ENCODE data around the gene TPM2.
A peak's percentile ranks its signal among the peaks of the same experiment; 100 is the strongest.

Gene TPM2

DNA sequence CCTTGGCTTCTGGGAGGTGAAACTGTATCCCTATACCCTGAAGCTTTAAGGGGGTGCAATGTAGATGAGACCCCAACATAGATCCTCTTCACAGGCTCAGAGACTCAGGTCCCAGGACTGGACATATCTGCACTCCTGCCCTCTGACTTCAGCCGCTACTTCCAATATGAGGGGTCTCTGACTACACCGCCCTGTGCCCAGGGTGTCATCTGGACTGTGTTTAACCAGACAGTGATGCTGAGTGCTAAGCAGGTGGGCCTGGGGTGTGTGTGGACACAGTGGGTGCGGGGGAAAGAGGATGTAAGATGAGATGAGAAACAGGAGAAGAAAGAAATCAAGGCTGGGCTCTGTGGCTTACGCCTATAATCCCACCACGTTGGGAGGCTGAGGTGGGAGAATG, 10.6 kb downstream of the TPM2 start:
- no peak for DNase-seq

DNA sequence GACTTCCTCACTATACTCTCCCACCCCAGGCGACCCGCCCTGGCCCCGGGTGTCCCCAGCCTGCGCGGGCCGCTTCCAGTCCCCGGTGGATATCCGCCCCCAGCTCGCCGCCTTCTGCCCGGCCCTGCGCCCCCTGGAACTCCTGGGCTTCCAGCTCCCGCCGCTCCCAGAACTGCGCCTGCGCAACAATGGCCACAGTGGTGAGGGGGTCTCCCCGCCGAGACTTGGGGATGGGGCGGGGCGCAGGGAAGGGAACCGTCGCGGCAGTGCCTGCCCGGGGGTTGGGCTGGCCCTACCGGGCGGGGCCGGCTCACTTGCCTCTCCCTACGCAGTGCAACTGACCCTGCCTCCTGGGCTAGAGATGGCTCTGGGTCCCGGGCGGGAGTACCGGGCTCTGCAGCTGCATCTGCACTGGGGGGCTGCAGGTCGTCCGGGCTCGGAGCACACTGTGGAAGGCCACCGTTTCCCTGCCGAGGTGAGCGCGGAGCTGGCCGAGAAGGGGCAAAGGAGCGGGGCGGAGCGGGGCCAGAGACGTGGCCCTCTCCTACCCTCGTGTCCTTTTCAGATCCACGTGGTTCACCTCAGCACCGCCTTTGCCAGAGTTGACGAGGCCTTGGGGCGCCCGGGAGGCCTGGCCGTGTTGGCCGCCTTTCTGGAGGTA, 13.9 kb downstream of the TPM2 start:
- DNase-seq = peak in 16 of 56 donors; percentile 10 to 46 (median 22)

DNA sequence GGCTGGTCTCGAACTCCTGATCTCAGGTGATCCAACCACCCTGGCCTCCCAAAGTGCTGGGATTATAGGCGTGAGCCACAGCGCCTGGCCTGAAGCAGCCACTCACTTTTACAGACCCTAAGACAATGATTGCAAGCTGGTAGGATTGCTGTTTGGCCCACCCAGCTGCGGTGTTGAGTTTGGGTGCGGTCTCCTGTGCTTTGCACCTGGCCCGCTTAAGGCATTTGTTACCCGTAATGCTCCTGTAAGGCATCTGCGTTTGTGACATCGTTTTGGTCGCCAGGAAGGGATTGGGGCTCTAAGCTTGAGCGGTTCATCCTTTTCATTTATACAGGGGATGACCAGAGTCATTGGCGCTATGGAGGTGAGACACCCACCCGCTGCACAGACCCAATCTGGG, 14.5 kb downstream of the TPM2 start:
- DNase-seq = no peak

DNA sequence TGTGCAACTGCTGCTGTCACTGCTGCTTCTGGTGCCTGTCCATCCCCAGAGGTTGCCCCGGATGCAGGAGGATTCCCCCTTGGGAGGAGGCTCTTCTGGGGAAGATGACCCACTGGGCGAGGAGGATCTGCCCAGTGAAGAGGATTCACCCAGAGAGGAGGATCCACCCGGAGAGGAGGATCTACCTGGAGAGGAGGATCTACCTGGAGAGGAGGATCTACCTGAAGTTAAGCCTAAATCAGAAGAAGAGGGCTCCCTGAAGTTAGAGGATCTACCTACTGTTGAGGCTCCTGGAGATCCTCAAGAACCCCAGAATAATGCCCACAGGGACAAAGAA, 15.7 kb downstream of the TPM2 start:
- no peak for DNase-seq

DNA sequence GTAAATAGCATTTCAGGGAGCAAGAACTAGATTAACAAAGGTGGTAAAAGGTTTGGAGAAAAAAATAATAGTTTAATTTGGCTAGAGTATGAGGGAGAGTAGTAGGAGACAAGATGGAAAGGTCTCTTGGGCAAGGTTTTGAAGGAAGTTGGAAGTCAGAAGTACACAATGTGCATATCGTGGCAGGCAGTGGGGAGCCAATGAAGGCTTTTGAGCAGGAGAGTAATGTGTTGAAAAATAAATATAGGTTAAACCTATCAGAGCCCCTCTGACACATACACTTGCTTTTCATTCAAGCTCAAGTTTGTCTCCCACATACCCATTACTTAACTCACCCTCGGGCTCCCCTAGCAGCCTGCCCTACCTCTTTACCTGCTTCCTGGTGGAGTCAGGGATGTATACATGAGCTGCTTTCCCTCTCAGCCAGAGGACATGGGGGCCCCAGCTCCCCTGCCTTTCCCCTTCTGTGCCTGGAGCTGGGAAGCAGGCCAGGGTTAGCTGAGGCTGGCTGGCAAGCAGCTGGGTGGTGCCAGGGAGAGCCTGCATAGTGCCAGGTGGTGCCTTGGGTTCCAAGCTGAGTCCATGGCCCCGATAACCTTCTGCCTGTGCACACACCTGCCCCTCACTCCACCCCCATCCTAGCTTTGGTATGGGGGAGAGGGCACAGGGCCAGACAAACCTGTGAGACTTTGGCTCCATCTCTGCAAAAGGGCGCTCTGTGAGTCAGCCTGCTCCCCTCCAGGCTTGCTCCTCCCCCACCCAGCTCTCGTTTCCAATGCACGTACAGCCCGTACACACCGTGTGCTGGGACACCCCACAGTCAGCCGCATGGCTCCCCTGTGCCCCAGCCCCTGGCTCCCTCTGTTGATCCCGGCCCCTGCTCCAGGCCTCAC, 16.3 kb downstream of the TPM2 start, which contains the start of gene CA9:
Gene CA9 (plus strand): TSS at position 797 of the 893 bp plus-strand sequence. CDS start 32 bp downstream, at position 829.
- peak in 14 of 56 donors; percentile 5 to 48 (median 25) for DNase-seq

DNA sequence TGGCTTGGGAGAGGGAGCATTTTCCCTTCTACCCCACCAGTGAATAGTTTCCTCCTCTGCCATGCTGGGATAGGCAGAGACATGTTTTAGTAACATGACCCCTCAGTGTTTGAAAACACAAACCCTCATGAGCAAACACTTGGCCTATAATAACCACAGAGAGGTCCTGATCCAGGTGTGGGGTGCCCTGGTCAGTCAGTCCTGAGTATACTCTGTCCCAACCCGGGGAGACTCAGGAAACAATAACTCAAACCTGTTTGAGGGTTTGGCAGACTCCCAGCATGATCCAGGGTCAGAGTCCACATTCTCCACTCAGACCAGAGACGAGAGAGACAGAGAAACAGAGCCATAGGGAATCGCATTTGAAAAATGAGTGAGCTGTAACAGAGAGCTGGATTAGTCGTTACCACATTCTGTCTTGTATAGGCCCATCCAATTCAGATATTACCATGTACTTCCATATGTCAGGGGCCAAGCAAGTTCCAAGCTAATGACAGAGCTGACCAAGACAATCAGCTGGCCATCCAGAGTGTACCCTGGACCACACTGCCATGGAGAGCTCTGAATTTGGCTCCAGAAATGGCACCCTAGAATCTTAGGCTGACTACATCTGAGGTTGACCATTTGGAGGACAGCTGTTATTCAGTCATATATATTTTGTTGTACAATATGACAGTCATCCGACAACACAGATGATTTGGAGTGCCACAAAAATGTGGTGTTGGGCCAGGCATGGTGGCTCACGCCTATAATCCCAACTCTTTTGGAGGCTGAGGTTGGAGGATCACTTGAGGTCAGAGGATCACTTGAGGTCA, 20.2 kb downstream of the TPM2 start:
- no peak for DNase-seq

DNA sequence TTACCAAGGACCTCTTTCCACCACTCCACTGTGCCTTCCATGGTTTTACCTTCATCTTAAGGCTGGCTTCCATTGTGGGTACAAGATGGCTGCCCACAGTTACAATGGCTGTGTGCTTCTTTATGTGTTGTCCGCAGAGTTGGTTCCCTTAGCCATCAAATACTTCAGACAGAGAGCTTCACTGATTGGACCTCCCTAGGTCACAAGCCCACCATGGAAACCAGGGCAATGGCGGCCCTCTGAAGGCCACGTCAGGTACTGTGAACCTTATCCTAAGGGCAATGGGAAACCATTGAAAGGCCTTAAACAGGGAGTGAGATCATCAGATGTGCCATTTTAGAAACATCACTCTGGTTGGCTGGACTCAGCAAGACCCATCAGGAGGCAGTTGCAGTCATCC, 21.8 kb downstream of the TPM2 start:
- DNase-seq = no peak

DNA sequence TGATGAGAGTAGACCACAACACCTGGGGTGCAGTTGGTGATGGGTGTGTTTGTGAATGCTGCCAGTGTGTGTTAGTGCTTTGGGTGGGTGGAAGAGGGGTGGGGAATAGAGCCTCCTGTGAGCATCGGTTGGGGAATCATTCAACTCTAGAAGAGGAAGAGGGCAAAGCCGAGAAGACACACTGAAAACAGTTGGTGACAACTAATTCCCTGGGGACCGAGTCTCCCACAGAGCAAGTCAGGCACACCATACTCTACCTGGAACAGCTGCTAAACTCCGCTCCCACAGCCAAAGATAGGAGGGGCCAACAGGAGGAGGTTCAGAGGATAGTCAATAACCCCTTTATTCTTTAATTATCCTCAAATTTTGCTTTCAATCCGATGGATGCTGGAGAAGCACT, 23.2 kb downstream of the TPM2 start:
- no peak for DNase-seq

DNA sequence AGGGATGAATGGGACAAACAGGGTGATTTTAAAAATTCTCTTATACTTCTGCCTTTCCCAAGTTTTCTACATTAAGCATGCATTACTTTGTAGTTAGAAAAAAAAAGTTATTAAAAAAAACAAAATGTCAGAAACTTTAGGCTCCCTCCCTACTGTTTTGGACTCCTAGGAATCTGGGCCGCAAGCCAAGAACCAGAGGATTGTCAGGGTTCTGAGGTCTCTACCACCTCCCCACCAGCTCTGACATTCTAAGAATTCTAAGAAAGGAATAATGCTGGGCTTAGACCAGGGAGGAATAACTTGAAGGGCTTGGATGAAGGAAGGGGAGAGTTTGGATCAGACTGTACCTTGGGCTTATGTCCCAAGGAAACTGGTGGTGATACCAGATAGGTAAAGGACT, 23.7 kb downstream of the TPM2 start:
- no peak for DNase-seq

DNA sequence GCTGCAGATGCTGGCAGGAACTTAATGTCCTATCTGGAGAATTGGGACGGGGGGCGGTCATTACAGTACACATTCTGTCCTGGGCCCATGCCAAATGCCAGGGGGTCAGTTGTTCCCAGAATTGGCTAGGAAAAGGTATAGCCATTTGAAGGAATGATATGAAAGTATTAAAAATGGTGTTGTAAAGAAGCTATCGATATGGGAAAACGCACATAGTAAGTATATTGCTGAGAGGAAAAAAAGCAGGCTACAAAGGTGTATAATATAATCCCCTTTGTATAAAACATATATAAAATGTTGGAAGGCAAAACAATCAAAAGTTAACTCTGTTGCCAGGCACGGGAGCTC, 24.3 kb downstream of the TPM2 start:
- no peak for DNase-seq

DNA sequence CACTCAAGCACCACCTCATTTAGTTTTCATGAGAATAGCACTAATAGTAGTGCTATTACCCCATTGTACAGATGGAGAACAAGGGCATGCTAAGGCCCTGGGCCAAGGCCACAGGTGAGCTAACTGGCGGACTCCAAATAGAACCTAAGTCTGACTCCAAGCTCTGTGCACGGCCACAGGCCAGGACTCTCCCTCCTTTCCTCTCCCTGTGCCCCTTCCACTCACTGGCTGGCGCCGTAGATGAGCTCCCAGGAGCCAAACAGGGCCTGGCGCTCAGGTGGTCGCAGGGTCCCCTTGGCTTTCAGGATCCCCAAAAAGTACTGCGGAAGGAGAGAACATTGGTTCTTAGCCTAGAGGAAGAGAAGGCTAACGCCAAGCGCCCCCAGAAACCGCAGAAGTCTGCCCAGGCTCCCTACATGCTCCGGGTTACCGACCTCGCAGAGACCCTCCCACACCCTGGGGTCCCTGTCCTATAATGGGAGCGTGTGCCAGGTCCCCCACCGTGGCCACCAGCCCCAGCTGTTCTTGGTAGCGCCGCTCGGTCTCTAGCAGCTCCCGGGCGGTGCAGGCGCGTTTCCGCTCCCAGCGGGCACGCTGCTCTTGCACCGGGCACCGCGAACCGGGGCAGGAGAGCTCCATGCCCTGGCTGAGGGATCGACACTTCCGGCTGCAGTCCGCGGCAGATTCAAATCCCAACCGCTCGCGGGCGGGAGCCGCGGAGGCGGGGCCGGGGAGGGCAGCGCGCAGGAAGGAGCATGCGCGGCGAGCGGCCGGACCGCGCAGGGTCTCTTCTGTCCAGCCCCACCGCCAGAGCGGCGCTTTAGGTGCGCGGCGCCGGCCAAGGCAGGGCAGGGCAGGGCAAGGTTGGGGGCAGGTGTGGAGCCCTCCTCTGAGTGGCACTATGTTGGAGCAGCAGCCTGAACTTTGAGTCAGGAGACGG, 24.9 kb downstream of the TPM2 start, which contains the start of gene ARHGEF39:
Gene ARHGEF39 (minus strand): TSS at position 665 of the 940 bp plus-strand sequence. CDS start 26 bp downstream, at position 639.
- peak in 46 of 56 donors; percentile 12 to 79 (median 47) for DNase-seq

DNA sequence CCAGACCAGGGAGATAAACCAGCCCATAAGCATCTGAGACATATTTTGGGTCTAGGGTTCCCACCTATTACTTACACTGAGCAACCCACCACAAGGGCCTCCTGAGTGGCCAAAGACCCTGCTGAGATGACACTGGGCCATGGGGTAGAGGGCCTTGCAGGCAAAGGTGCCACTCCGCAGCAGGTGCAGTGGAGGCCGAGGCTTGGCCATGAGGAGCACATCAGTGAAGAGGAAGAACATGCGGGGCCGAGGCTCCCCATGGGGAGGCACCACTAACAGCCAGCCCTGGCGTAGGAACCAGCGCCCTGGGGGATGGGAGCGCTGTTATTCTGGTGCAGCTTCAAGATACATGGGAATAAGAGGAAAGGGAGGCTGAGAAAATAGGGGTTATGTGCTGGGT, 27.3 kb downstream of the TPM2 start:
- DNase-seq = no peak

DNA sequence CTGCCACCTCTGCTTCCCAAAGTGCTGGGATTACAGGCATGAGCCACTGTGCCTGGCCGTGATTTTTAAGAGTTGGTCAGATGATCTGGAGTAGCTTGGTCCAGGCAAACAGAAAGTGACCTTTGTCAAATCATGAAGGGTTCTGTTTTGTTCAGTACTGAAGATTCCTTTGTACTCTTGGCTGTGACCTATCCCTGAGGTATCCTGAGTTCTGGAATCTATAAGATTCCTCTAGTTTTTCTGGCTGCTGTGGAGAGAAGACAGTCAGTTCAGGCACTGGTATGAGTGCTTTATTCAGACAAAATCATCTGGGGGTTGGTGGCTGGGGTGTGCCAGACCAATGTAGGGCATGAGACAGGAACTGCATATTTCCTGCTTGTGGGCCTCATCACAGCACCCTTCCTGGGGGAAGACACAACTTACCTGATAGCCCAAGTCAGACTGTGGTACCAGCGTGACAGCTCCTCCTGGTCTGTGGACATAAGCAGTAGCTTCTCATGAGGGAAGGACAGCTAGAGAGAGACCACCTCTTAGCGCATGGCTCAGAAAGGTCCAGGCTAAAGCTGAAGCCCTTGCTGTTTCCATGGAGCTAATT, 27.9 kb downstream of the TPM2 start:
- DNase-seq = no peak

DNA sequence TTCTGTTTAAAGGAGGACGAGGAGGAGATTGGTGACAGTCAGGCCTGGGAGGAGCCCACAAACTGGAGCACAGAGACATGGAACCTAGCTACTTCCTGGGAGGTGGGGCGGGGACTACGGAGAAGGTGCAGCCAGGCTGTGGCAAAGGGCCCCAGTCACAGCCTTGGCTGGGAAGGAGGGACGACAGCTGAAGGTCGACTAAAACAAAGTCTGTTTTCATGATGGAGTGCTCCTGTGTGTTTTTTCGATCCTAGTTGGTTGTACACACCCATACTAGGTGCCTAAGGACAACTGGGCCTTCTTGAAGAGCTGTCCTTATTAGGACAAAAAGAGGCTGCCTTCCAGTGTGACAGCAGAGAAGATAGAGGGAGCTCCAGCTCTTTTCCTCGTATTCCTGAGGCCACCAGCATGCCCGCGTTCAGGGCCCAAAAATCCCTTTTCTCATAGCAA, 28.7 kb downstream of the TPM2 start:
- peak in 5 of 56 donors; percentile 5 to 32 (median 10) for DNase-seq

DNA sequence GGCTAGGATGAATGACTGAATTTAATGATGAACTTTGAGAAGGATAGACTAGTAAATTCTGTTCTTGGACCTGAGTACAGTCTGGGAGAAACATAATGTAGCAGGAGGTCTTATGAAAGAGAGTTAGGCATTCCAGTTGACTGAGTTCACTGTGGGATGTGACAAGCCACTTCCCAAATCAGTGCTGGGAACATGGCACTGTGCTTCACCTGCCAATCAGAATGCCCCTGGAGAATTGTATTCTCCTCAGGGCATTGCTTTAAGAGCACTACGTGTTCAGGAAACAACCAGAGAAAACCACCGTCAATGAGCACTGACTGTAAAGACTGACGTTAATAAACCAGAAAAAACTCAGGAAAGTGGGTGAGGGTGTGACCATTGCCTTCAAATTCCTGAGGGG, 30.4 kb downstream of the TPM2 start:
- DNase-seq = no peak

DNA sequence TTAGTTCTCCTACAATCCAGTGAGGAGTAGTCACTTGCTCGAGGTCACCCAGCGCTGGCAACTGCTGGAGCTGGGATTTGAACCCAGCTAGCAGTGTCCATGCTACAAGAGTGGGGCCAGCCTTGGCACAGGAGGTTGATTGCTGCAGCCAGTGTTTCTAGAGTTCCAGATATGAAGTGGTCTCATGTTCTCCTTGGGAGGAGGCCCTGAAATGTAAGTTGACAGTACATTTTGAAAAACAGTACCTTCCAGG, 30.8 kb downstream of the TPM2 start:
- DNase-seq = peak in 4 of 56 donors; percentile 12 to 29 (median 24)

DNA sequence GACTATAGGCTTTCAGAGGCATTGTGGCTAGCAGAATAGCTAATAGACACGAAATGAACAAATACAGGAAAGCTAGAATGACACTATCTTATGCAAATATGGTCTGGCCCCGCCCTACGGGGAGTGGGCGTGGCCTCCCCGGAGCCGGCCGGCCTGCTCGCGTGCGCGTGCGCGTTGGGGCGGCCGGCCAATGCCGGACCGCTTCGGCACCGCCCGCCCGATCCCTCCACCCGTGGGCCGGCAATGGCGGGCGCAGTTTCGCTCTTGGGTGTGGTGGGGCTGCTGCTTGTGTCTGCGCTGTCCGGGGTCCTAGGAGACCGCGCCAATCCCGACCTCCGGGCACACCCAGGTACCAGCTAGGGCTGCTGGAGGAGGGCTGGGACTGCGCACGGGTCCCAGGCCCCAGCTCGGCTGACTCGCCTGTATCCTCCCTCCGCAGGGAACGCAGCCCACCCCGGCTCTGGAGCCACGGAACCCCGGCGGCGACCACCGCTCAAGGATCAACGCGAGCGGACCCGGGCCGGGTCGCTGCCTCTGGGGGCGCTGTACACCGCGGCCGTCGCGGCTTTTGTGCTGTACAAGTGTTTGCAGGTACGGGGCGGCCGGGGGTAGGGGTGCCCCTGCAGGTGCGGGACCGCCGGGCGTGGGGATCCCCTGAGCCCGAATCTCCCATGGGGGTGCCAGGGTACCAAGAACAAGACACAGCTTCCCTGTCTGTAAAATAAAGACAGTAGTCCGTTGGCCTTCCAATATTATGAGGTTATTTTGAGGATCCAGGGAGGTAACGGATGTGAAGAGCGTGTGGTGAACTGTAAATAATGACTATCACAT, 31.4 kb downstream of the TPM2 start, which contains the start of gene CCDC107:
Gene CCDC107 (plus strand): TSS at position 156 of the 831 bp plus-strand sequence. CDS start 88 bp downstream, at position 244.
- DNase-seq = peak; percentile 14 to 91 (median 75)

DNA sequence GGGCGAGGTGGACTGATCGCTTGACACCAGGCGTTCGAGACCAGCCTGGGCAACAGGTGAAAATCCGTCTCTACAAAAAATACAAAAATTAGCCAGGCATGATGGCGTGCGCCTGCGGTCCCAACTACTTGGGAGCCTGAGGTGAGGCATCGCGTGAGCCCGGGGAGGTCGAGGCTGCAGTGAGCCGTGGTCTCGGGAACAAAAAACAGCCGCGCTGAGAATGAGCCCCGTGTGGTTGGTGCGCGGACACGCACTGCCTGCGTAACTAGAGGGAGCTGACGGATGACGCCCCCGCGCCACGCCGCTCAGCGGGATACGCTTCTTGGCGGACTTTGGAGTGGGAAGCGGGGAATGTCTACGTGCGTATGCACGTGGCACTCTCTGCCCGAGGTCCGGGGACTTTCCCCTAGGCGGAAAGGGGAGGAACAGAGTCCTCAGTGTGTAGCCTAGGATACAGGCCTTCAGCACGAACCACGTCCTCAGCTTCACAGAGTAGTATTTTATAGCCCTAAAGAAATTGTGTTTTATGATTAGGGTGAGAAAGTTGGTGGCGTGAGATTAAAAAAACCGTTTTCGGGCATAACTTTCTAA, 32.1 kb downstream of the TPM2 start, which contains the start of gene RMRP:
Gene RMRP (minus strand): TSS at position 474 of the 591 bp plus-strand sequence.
- DNase-seq = peak; percentile 43 to 99 (median 94)
